HEK293T (cell line): ENCODE measurements around the gene CACNG6.

Source experiments
- ARNT ChIP-seq: fragments of 450-650 bp; IDR thresholded peaks from 2 replicates; pipeline ENCODE4 v1.6.1; 2017; ENCODE audit warnings: mild to moderate bottlenecking
- BHLHE40 ChIP-seq: fragments of 450-650 bp; IDR thresholded peaks from 2 replicates; pipeline ENCODE4 v1.6.1; 2016; ENCODE audit warnings: mild to moderate bottlenecking, moderate library complexity, borderline replicate concordance
- FOXK2 ChIP-seq: fragments of 450-650 bp; IDR thresholded peaks from 2 replicates; pipeline ENCODE4 v1.6.1; 2016; ENCODE audit warnings: mild to moderate bottlenecking
- HDGF ChIP-seq: fragments of 450-650 bp; IDR thresholded peaks from 2 replicates; pipeline ENCODE4 v1.6.1; 2017; ENCODE audit warnings: antibody characterized with exemption, borderline replicate concordance
- LEF1 ChIP-seq: fragments of 450-650 bp; IDR thresholded peaks from 2 replicates; pipeline ENCODE4 v1.6.1; 2017; ENCODE audit warnings: mild to moderate bottlenecking, borderline replicate concordance
- SP1 ChIP-seq: fragments of 450-650 bp; IDR thresholded peaks from 2 replicates; pipeline ENCODE4 v1.6.1; 2017
- ZNF384 ChIP-seq: fragments of 450-650 bp; IDR thresholded peaks from 2 replicates; pipeline ENCODE4 v1.6.1; 2016

DNA sequence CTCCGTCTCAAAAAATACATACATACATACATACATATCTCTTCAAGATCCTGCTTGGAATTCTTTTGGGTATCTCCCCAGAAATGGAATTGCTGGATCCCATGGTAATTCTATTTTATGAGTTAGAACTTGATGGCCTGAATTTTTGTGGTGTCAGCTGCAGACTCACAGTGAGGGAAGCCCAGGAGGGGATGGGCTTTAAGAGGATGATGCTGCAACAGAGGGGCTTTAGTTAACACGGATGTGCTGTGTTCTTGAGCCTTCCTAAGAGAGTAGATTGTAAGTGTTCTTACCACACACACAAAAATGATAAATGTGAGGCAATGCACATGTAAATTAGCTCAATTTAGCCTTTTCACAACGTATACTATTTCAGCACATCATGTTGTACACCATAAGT lies 31.8 kb downstream of the CACNG6 start:
- TF ChIP-seq FOXK2 (no peak), SP1 (no peak), BHLHE40 (no peak), LEF1 (no peak), ZNF384 (no peak), ARNT (no peak), HDGF (no peak)
